WTC11 (cell line): ENCODE measurements around the gene STAMBPL1. TPM values are rescaled to one million over a fixed set of nuclear protein-coding genes. Genes with fewer than 3 reads are reported as not detected.

Source experiments
- ATAC-seq: fragments of 200-7000 bp; cut with Tn5 transposase; 2 replicates; pipeline ENCODE4 v1.10.0; 2021; ENCODE audit warnings: mild to moderate bottlenecking, moderate library complexity
- CTCF ChIA-PET: fragments of 300-600 bp; sonication (Branson Sonifier 250); formaldehyde crosslinking; loops from one replicate; lab custom pipeline; 2021; ENCODE audit warnings: antibody characterized with exemption; lab: Charles Lee
- POLR2A ChIA-PET: fragments of 350-600 bp; sonication (Branson Sonifier 250); formaldehyde crosslinking; loops from one replicate; lab custom pipeline; 2021; ENCODE audit warnings: antibody characterized with exemption; lab: Charles Lee
- DNase-seq: peaks from one replicate; pipeline ENCODE4 v3.0.0; 2021; ENCODE audit warnings: low spot score
- H3K27ac Mint-ChIP-seq: 2 replicates; pipeline ENCODE4 v1.8.0; 2021; ENCODE audit warnings: mixed read lengths
- H3K27me3 Mint-ChIP-seq: 2 replicates; pipeline ENCODE4 v1.8.0; 2021; ENCODE audit warnings: low read depth, mild to moderate bottlenecking, moderate library complexity, mixed read lengths
- H3K36me3 Mint-ChIP-seq: 2 replicates; pipeline ENCODE4 v1.8.0; 2021; ENCODE audit warnings: mixed read lengths
- H3K4me1 Mint-ChIP-seq: 2 replicates; pipeline ENCODE4 v1.8.0; 2022; ENCODE audit warnings: mixed read lengths
- H3K4me3 Mint-ChIP-seq: 2 replicates; pipeline ENCODE4 v1.8.0; 2021; ENCODE audit warnings: mild to moderate bottlenecking, moderate library complexity, mixed read lengths
- H3K9me3 Mint-ChIP-seq: 2 replicates; pipeline ENCODE4 v1.8.0; 2021; ENCODE audit warnings: mixed read lengths
- E2F1 ChIP-seq: sonication (generic); formaldehyde crosslinking; IDR thresholded peaks from 2 replicates; pipeline ENCODE4 v1.8.0; 2022; ENCODE audit warnings: mild to moderate bottlenecking, missing genetic modification reagents
- FOXJ3 ChIP-seq: sonication (generic); formaldehyde crosslinking; IDR thresholded peaks from 2 replicates; pipeline ENCODE4 v1.9.0; 2021; ENCODE audit warnings: missing genetic modification reagents, mild to moderate bottlenecking, borderline replicate concordance
- GABPB1 ChIP-seq: sonication (generic); formaldehyde crosslinking; IDR thresholded peaks from 2 replicates; pipeline ENCODE4 v1.8.1; 2023; ENCODE audit warnings: mild to moderate bottlenecking, missing genetic modification reagents
- IRF1 ChIP-seq: sonication (generic); formaldehyde crosslinking; IDR thresholded peaks from 2 replicates; pipeline ENCODE4 v1.8.0; 2023; ENCODE audit warnings: missing genetic modification reagents
- IRF2 ChIP-seq: sonication (generic); formaldehyde crosslinking; IDR thresholded peaks from 2 replicates; pipeline ENCODE4 v1.8.0; 2022; ENCODE audit warnings: low read depth, missing genetic modification reagents, borderline replicate concordance
- JUN ChIP-seq: sonication (generic); formaldehyde crosslinking; IDR thresholded peaks from 2 replicates; pipeline ENCODE4 v1.8.0; 2023; ENCODE audit warnings: mild to moderate bottlenecking, missing genetic modification reagents
- MLX ChIP-seq: sonication (generic); formaldehyde crosslinking; IDR thresholded peaks from 2 replicates; pipeline ENCODE4 v1.8.1; 2023; ENCODE audit warnings: mild to moderate bottlenecking, missing genetic modification reagents, moderate library complexity
- MXD4 ChIP-seq: fragments of 250-450 bp; sonication (Bioruptor Pico); IDR thresholded peaks from 2 replicates; pipeline ENCODE4 v1.8.0; 2021; ENCODE audit warnings: mild to moderate bottlenecking, moderate library complexity, borderline replicate concordance
- MYBL2 ChIP-seq: sonication (generic); formaldehyde crosslinking; IDR thresholded peaks from 2 replicates; pipeline ENCODE4 v1.8.1; 2023; ENCODE audit warnings: mild to moderate bottlenecking, moderate library complexity, missing genetic modification reagents
- NR1H2 ChIP-seq: sonication (generic); formaldehyde crosslinking; IDR thresholded peaks from 2 replicates; pipeline ENCODE4 v1.9.0; 2021; ENCODE audit warnings: mild to moderate bottlenecking, moderate library complexity, missing genetic modification reagents
- NR2C2 ChIP-seq: sonication (generic); formaldehyde crosslinking; IDR thresholded peaks from 2 replicates; pipeline ENCODE4 v1.8.0; 2022; ENCODE audit warnings: mild to moderate bottlenecking, missing genetic modification reagents
- NR3C1 ChIP-seq: sonication (generic); formaldehyde crosslinking; conservative IDR thresholded peaks from 2 replicates; pipeline ENCODE4 v1.8.1; 2023; ENCODE audit warnings: low read depth, mild to moderate bottlenecking, missing genetic modification reagents
- RORB ChIP-seq: fragments of 250-450 bp; sonication (Bioruptor Pico); IDR thresholded peaks from 2 replicates; pipeline ENCODE4 v1.9.0; 2021; ENCODE audit warnings: mild to moderate bottlenecking
- SMAD3 ChIP-seq: sonication (generic); formaldehyde crosslinking; IDR thresholded peaks from 2 replicates; pipeline ENCODE4 v1.8.0; 2022; ENCODE audit warnings: missing genetic modification reagents, mild to moderate bottlenecking, borderline replicate concordance
- SOX15 ChIP-seq: fragments of 250-450 bp; sonication (Bioruptor Pico); IDR thresholded peaks from 2 replicates; pipeline ENCODE4 v1.9.0; 2021; ENCODE audit warnings: mild to moderate bottlenecking
- TEAD4 ChIP-seq: sonication (generic); formaldehyde crosslinking; IDR thresholded peaks from 2 replicates; pipeline ENCODE4 v1.8.0; 2022; ENCODE audit warnings: mild to moderate bottlenecking, missing genetic modification reagents
- ZNF281 ChIP-seq: sonication (generic); formaldehyde crosslinking; IDR thresholded peaks from 2 replicates; pipeline ENCODE4 v1.8.0; 2023; ENCODE audit warnings: mild to moderate bottlenecking, missing genetic modification reagents
- ZNF423 ChIP-seq: fragments of 250-450 bp; sonication (Bioruptor Pico); IDR thresholded peaks from 2 replicates; pipeline ENCODE4 v2.1.2; 2022; ENCODE audit warnings: mild to moderate bottlenecking, moderate library complexity
- ZNF425 ChIP-seq: fragments of 250-450 bp; sonication (Bioruptor Pico); conservative IDR thresholded peaks from 2 replicates; pipeline ENCODE4 v1.9.0; 2021; ENCODE audit warnings: mild to moderate bottlenecking
- ZNF512 ChIP-seq: sonication (generic); formaldehyde crosslinking; IDR thresholded peaks from 2 replicates; pipeline ENCODE4 v1.8.1; 2022; ENCODE audit warnings: missing genetic modification reagents, borderline replicate concordance
- total RNA-seq: library from RNA; stranded (reverse); gene quantifications from 3 replicates; pipeline ENCODE4 v1.2.3, GENCODE V29; 2021

The STAMBPL1 gene
- total RNA-seq, 1 experiment from 2014 or later = 3.9 TPM

GRCh38 chr10:88896372-88896993 is 16.4 kb downstream of the STAMBPL1 start:
- Mint-ChIP-seq H3K27ac (no peak overlapping the region), H3K4me3 (no peak overlapping the region), H3K27me3 (no peaks in the 10 kb centered on the region; the same call in 1 of the 2 replicates), H3K36me3 (no peaks in the 10 kb centered on the region), H3K4me1 (peaks cover 20% of the 10 kb centered on the region), H3K9me3 (no peaks in the 10 kb centered on the region)
- TF ChIP-seq IRF1 = no peak
- TF ChIP-seq IRF2 (CRISPR knock-in tag) = no peak
- 0 out of 2 replicates have a peak, but pooled peaks have one; percentile 12 for TF ChIP-seq GABPB1 (CRISPR knock-in tag)
- TF ChIP-seq NR2C2 (CRISPR knock-in tag) = no peak
- no peak for TF ChIP-seq ZNF425 (CRISPR knock-in tag)
- no peak for TF ChIP-seq MLX
- DNase-seq (no peak), ATAC-seq (no peak)
- POLR2A ChIA-PET = no interaction called here
- CTCF ChIA-PET = interaction anchor here (0.9 kb wide), 1 partner anchor 168 kb away, joined by 3 read pairs; no protein-coding TSS in a partner anchor

- Mint-ChIP-seq H3K4me1 (peaks cover 15% of the 10 kb centered on the region), H3K27ac (peak overlapping the region; percentile 13), H3K4me3 (no peak overlapping the region)
- TF ChIP-seq ZNF423 (CRISPR knock-in tag) (no peak), NR3C1 (CRISPR knock-in tag) (no peak), MYBL2 (no peak), ZNF281 (CRISPR knock-in tag) (no peak), ZNF512 (no peak), MLX (no peak), ZNF425 (CRISPR knock-in tag) (no peak), NR1H2 (CRISPR knock-in tag) (no peak), TEAD4 (CRISPR knock-in tag) (no peak), JUN (CRISPR knock-in tag) (no peak), SMAD3 (CRISPR knock-in tag) (no peak), SOX15 (CRISPR knock-in tag) (no peak), E2F1 (CRISPR knock-in tag) (no peak), RORB (no peak), FOXJ3 (CRISPR knock-in tag) (no peak), MXD4 (CRISPR knock-in tag) (no peak)
- TF ChIP-seq, all 79 proteins: peak for 0
- DNase-seq (no peak), ATAC-seq (peak; percentile 69)
- POLR2A ChIA-PET = no interaction called here
- 0 out of 2 replicates have a peak, but pooled peaks cover 2% of the 10 kb centered on the region for H3K36me3 Mint-ChIP-seq
- no peaks in the 10 kb centered on the region; the same call in 1 of the 2 replicates for H3K27me3 Mint-ChIP-seq
- CTCF ChIA-PET = no interaction called here
- H3K9me3 Mint-ChIP-seq = no peaks in the 10 kb centered on the region
These were observed 17.2 kb downstream of the STAMBPL1 start for GRCh38 chr10:88896994-88897853.
